ENCODE results near the gene UGT1A3. TPM values are rescaled to one million over a fixed set of nuclear protein-coding genes. Genes with fewer than 3 reads are reported as not detected.
"Not testable (repeated sequence)": the region's sequence is repeated elsewhere in the genome, so short reads cannot be mapped to it uniquely, and the experiment has no call there.

Gene UGT1A3
- total RNA-seq, 1 experiment from 2014 or later = not detected

GRCh38 chr2:233705911-233706506, 22.8 kb upstream of the UGT1A3 start:
- in situ Hi-C loops (cut with HindIII; ENCODE audit: low sequenced_read_pairs) = no loop called here
- DNase-seq (ENCODE audit: low spot score) = no peak

- DNase-seq (ENCODE audit: low spot score) = no peak
- in situ Hi-C loops (cut with HindIII; ENCODE audit: low sequenced_read_pairs) = no loop called here
Measured at GRCh38 chr2:233706720-233707119, 22.1 kb upstream of the UGT1A3 start.

GRCh38 chr2:233707940-233708644, 20.8 kb upstream of the UGT1A3 start:
- DNase-seq (ENCODE audit: low spot score) = no peak
- in situ Hi-C loops (cut with HindIII; ENCODE audit: low sequenced_read_pairs) = no loop called here

- no peak for DNase-seq (ENCODE audit: low spot score)
- in situ Hi-C loops (cut with HindIII; ENCODE audit: low sequenced_read_pairs) = no loop called here
Measured at GRCh38 chr2:233708942-233709341, 19.9 kb upstream of the UGT1A3 start.

GRCh38 chr2:233711312-233712008, 17.4 kb upstream of the UGT1A3 start:
- in situ Hi-C loops (cut with HindIII; ENCODE audit: low sequenced_read_pairs) = no loop called here

GRCh38 chr2:233712611-233713261, 16.1 kb upstream of the UGT1A3 start, which contains the start of gene UGT1A5:
UGT1A5 (plus strand) TSS chr2:233712907; CDS start chr2:233712992, 85 bp downstream.
- no peak for DNase-seq (ENCODE audit: low spot score)
- in situ Hi-C loops (cut with HindIII; ENCODE audit: low sequenced_read_pairs) = no loop called here

More at GRCh38 chr2:233711312-233712008, 17.4 kb upstream of the UGT1A3 start:
- DNase-seq (ENCODE audit: low spot score) = peak; percentile 53

GRCh38 chr2:233713262-233713615, 15.6 kb upstream of the UGT1A3 start:
- in situ Hi-C loops (cut with HindIII; ENCODE audit: low sequenced_read_pairs) = no loop called here
- DNase-seq (ENCODE audit: low spot score) = no peak

GRCh38 chr2:233714121-233714520, 14.7 kb upstream of the UGT1A3 start:
- DNase-seq (ENCODE audit: low spot score) = no peak
- in situ Hi-C loops (cut with HindIII; ENCODE audit: low sequenced_read_pairs) = no loop called here

GRCh38 chr2:233718552-233718951, 10.3 kb upstream of the UGT1A3 start, which contains the start of gene UGT1A4:
UGT1A4 (plus strand) TSS chr2:233718736; CDS start chr2:233718821, 85 bp downstream.
- no peak for DNase-seq (ENCODE audit: low spot score)
- in situ Hi-C loops (cut with HindIII; ENCODE audit: low sequenced_read_pairs) = no loop called here

GRCh38 chr2:233736868-233737653, 8.2 kb downstream of the UGT1A3 start:
- DNase-seq (ENCODE audit: low spot score); in situ Hi-C loops (cut with HindIII; ENCODE audit: low sequenced_read_pairs): not testable (repeated sequence)

- in situ Hi-C loops (cut with HindIII; ENCODE audit: low sequenced_read_pairs) = no loop called here
- no peak for DNase-seq (ENCODE audit: low spot score)
Measured at GRCh38 chr2:233740870-233741269, 12.0 kb downstream of the UGT1A3 start.

GRCh38 chr2:233743464-233744259, 14.8 kb downstream of the UGT1A3 start:
- no peak for DNase-seq (ENCODE audit: low spot score)
- in situ Hi-C loops (cut with HindIII; ENCODE audit: low sequenced_read_pairs) = no loop called here

GRCh38 chr2:233745073-233745755, 16.4 kb downstream of the UGT1A3 start:
- DNase-seq (ENCODE audit: low spot score) = no peak
- in situ Hi-C loops (cut with HindIII; ENCODE audit: low sequenced_read_pairs) = no loop called here

GRCh38 chr2:233745838-233746237, 17.0 kb downstream of the UGT1A3 start:
- in situ Hi-C loops (cut with HindIII; ENCODE audit: low sequenced_read_pairs); DNase-seq (ENCODE audit: low spot score): not testable (repeated sequence)

GRCh38 chr2:233746475-233747282, 17.8 kb downstream of the UGT1A3 start:
- no peak for DNase-seq (ENCODE audit: low spot score)
- in situ Hi-C loops (cut with HindIII; ENCODE audit: low sequenced_read_pairs) = no loop called here

- in situ Hi-C loops (cut with HindIII; ENCODE audit: low sequenced_read_pairs) = no loop called here
- DNase-seq (ENCODE audit: low spot score) = no peak
Measured at GRCh38 chr2:233747283-233747544, 18.4 kb downstream of the UGT1A3 start.

GRCh38 chr2:233750689-233751088, 21.8 kb downstream of the UGT1A3 start:
- DNase-seq (ENCODE audit: low spot score); in situ Hi-C loops (cut with HindIII; ENCODE audit: low sequenced_read_pairs): not testable (repeated sequence)
